T-helper 22 cell (primary cell): ENCODE measurements around the gene GPR61.

Experiments used
- DNase-seq: peaks from one replicate; pipeline ENCODE4 v3.0.0-alpha.2; 2020; ENCODE audit warnings: low read depth

Gene GPR61

DNA sequence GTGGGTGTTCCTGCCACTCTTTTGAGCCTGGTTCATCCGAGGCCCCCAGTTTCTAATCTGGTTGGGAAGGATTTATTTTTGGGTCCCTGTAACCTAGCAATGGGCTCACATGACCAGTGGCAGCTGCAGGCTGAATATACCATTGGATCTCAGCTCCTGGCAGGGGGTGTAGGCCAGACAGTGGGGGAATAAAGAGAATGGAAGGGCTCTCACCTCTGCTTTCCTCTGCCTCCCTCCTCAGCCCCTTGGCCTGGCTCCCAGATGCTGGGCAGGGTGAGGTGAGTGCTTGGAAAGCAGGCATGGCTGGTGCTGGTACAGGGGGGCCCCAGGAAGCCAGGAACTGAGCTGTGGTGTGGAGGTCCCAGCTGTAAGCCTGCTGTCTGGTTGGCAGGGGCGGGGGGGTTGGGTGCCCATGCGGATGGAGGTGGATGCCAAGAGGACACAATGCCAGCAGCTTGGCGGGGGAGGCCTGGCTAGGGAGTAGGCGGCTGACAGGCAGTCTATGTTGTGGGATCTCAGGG is 3.6 kb upstream of the GPR61 start:
- DNase-seq, result no peak

DNA sequence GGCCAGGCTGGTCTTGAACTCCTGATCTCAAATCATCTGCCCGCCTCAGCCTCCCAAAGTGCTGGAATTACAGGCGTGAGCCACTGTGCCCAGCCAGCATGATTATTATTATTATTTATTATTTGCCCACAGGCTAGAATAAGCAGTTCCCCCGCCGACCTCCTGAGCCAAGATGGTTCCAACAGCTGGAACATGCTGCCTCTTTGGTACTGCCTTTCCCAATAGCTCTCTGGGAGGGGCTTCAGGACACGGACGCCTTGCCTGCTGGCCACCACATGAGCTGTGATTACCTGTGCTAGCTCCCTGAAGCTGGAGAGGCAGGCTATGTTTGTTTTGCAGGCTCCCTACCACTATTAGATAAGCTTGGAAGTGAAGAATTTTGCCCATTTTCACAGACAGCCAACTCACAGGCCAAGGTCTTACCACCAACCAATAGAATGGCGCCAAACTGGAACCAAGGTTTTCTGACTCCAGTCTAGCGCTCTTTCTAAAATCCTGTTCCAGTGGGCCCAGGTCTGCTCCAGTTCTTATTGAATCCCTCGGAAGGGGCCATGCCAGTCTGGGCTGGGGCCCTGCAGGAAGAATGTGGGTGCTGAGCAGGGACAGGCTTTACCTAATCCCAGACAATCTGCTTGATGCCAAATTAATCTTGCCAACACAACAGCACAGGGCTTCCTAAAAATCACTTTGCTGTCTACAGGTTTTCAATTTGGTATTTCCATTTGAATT is 2.1 kb upstream of the GPR61 start:
- no peak for DNase-seq

DNA sequence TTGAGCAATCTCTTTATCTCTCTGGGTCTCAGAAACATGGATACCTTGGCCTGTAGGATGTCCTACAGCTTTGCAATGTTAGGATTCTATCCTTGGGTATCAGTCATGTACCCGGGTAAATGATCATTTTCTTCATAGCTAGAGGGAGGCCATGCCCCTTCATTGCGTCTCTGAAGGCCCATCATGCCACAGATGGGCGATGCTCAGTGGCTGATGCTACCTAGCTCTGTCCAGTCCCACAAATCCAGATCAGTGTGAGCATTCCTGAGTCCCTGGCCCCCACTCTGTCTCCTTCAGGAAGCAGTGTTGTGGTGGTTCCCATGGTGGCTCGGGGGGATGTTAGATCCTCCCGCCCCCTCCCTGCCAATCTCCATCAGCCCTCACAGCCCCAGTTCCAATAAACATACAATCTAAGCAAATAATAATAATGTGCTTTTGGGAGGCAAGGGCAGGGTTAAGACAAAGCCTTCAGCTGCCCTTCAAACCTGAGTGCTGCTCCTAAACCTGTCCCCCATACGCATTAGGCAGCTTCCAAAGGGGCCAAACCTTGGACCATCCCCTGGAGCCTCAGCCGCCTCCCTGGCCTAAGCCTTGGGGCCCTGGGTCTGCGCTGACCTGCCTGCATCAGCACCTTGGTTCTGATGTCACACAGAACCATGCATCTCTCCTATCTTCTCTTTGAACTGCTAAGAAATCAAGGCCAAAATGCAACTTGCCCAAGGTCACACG is 681 bp upstream of the GPR61 start:
- no peak for DNase-seq

DNA sequence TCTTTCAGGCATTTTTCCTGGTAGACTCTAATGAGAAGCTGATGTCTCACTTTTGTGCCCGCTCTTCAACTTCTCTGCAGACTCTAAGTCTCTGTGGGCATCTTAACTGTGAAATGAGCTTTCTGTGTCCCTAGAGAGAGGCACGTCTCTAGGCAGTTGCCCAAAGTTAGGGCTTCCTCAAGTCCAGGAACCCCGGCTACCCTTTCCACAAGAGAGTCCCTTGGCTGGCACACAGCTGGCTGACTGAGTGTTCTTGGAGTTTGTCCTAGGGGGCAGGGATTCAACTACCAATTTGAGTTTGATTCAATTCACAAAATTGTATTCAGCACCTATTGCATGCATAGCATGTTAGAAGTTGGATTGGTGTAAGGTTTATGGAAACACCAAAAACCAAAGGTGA is 1.4 kb downstream of the GPR61 start:
- DNase-seq, result no peak

DNA sequence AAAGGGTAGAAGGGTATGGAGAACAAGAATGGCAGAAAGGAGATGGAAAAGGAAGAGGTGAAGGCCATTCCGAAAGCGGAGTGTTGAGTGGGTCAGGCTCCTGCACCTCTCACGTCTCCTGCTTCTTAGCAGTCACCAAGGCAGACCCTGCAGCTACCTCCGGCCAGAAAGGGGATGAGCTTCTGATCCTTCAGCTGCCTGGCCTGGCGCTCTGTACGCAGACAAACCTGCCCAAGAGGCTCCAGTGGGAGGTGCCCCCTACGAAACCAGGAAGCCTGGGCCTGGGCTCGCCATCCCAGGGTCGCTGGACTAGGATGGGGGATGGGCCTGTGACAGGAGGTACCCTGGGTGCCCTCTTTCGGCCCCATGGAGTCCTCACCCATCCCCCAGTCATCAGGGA is 3.0 kb downstream of the GPR61 start:
- no peak for DNase-seq

DNA sequence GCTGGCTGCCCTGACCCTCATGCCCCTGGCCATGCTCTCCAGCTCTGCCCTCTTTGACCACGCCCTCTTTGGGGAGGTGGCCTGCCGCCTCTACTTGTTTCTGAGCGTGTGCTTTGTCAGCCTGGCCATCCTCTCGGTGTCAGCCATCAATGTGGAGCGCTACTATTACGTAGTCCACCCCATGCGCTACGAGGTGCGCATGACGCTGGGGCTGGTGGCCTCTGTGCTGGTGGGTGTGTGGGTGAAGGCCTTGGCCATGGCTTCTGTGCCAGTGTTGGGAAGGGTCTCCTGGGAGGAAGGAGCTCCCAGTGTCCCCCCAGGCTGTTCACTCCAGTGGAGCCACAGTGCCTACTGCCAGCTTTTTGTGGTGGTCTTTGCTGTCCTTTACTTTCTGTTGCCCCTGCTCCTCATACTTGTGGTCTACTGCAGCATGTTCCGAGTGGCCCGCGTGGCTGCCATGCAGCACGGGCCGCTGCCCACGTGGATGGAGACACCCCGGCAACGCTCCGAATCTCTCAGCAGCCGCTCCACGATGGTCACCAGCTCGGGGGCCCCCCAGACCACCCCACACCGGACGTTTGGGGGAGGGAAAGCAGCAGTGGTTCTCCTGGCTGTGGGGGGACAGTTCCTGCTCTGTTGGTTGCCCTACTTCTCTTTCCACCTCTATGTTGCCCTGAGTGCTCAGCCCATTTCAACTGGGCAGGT is 3.8 kb downstream of the GPR61 start:
- DNase-seq, result no peak

DNA sequence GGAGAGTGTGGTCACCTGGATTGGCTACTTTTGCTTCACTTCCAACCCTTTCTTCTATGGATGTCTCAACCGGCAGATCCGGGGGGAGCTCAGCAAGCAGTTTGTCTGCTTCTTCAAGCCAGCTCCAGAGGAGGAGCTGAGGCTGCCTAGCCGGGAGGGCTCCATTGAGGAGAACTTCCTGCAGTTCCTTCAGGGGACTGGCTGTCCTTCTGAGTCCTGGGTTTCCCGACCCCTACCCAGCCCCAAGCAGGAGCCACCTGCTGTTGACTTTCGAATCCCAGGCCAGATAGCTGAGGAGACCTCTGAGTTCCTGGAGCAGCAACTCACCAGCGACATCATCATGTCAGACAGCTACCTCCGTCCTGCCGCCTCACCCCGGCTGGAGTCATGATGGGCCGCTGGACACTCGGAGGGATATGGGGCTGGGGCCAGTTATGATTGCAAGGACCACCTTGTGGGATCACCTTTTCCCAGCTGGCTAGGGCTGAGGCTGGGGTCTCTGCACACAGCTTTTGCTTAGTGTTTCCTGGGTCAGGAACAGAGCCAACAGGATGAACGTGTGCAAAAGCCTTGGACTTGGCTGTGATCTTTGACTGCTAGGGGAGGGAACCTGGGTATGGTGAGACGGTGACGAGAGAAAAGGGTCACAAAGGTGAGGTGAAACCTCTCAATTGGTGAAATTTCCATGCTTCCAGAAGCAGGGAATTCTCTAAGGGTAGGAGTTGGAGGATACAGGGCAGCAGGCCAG is 4.5 kb downstream of the GPR61 start:
- DNase-seq, result no peak

DNA sequence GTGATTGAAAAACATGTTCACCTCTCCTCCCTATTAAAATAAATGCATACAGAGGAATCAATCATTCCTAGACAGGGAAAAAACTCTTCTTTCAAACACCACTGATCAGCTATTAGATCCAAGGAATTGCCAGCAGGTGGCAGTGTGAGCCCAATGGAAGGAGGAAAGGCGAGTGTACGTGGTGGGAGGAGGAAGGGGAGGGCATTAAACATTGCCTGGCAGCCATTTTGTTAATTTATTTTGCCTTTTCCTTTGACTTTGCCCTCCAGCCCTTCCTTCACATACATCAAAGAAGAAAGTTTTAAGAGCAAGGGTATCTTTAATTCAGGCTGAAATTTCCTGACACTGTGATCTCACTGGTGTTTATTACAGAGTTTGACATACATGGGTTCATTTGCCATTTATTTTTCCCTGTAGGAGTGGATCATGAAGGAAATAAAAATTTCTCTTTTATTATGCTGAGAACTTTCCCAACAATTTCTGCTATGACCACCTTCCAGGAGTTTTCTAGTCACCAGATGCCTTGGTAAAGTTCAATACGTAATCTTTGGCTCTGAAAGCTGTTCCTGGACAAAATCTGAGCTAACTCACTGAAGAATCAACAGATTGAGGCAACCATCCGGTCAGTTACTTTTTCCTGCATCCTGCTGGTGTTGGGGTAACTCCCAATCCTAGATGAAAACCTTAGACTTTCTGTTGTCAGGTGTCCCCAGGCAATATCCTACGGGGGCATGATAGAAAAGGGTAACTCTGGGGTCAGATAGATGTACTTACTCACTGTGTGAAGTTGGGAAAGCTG is 6.8 kb downstream of the GPR61 start:
- peak; percentile 74 for DNase-seq

DNA sequence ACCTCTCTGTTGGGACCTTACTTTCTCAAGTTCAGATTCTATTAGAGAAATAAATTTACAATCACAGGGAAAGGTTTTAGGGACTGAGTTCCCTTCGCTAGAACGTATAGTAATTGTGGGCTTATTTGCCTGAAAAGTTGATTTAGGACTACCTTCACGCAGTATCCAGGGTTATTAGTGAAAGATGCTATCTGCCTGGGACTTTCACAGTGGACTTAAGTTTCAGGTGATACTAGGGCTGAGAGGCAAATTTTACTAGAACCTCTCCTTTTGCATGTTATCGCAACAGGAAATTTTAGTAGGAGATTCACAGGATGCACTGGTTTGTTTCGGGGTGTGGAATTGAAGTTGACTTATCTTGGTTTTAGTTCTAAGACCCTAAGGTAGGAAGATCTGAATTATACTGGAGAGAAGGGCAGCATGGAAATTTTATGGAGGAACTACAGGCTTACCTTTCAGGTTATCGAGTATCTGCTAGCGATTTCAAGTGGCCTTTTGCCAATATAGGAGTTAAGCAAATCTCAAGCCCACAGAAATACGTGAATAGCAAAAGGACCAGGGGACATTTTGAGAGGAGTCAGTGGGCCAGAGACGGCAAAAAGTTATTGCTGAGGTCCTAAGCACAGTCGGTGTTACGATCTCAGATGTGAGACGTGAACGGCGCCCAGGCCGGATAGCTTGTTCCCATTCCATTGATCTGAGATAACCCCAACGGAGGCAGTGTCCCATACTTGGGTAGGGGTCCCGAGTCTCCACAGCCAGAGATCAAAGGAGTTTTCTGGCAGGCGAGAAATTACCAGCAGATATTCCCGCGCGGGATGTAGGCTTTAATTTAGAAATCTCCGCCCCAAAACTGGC is 8.0 kb downstream of the GPR61 start:
- DNase-seq, result no peak

DNA sequence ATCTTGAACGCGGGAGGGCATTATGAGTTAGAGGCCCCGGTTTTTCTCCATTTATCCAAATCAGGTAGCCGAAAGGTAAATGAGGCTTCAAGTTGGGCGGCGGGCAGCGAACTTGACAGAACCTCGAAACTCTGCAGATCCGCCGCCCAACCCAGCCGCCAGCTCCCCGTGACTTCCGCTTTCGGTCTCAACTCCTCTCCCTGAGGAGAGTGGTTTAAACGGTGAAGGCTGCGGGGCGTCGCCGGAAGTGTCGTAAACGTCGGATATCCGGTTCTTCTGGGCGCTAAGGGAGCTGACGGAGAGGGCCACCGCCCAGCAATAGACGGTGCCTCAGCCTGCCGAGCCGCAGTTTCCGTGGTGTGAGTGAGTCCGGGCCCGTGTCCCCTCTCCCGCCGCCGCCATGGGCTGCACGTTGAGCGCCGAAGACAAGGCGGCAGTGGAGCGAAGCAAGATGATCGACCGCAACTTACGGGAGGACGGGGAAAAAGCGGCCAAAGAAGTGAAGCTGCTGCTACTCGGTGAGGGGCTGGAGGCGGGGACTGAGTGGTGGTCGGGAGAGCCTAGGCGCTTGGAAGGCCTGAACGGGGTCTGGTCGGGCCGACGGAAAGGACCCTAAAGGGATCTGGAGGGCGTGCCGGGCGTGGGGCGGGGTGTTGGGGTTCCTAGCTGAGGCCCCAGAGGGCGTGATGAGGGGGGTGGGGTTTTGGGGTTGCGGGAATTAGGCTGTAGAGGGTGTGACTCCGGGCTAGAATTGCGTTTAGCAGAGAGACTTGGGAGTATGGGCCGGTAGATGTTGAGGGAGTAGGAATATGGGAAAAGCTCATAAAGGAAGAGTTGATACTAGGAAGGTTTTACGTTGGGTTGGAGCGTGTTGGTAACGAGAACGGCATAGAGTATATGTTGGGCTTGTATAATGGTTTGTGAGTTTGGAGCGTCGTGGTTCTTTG is 8.9 kb downstream of the GPR61 start, which contains the start of gene GNAI3:
Gene GNAI3 (plus strand): TSS at position 295 of the 947 bp plus-strand sequence. CDS start 106 bp downstream, at position 401.
- peak; percentile 94 for DNase-seq

DNA sequence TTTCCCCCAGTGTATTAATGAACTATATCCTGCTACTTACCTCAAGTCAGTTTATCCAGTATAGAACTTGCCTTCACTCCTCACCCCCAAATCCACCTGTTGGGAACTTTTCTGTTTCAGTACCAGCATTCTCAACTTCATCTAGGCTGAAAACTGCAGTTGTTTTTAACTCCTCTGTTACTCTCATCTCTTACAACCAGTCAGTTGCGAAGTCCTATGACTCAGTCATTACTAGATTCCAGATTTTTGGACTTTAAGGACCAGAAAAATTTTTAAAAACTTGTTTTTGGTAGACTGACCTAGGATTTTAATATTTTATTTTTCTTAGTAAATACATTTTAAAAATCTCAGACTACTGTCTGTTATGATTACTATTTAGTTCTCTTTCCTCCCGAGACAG is 16.9 kb downstream of the GPR61 start:
- no peak for DNase-seq

DNA sequence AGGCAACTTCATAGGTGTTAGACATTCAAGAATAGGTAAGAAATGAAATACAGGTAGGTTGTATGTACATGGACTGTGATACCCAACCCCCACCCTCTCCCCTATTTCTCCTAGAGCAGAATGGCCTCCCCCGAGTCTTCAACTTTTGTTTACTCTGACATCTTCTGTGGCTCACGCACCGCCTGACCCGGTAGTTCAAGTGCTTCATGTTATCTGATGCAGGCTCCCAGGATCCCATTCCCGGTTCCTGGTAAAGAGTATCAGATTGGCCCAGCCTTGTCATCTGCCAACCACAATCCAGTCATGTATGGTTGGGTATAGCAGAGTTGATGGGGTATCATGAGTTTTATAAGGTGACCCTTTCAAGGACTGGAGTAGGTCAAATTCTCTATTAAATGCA is 17.8 kb downstream of the GPR61 start:
- no peak for DNase-seq

DNA sequence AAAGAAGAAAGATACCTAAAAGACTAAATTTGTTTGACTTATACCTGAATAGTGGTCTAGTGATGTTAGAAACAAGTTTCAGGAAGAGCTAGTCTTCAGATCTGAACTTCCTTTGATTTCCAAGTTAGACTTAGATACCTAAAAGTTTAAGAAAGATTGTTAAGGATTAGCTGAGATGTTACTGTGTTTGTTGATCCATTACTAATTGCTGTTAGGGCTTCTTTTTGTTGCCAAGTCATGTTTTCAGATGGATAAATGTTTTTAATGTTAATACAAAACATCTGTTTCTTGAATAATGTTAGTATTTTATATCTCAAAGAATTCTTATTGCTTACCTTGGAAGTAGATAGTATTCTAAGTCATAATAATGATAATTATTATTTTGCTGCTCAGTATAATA is 20.3 kb downstream of the GPR61 start:
- DNase-seq, result no peak

DNA sequence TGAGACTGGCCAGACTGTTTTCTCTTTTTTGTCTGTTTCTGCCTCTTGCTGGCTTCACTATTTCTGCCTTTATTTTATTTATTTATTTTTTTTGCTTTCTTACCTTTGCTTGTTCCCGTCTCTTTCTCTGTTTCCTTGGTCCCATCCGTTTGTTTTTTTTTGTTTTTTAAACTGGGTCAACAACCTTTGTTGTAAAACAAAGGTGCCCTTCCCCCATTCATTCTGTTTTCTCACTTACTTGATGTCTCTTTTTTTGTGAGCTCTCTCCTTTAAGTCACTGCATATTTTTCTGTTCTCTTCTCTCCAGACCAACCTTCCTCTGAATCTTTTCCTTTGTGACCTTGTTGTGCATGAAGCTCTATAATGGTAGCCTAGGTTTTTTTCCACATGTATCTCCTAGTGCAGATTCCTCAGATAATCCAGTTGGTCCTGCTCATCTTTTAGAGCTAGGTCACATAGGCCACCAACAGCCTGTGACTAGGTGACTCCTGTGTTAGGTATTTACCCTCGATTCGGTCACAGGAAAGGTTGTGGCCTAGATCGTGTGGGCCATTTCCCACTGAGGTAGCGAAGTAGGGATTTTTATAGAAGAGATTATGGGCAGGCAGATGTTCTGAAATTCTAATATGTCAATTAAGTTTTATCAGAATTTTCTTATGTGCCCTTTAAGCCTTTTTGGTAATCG is 24.7 kb downstream of the GPR61 start:
- no peak for DNase-seq

DNA sequence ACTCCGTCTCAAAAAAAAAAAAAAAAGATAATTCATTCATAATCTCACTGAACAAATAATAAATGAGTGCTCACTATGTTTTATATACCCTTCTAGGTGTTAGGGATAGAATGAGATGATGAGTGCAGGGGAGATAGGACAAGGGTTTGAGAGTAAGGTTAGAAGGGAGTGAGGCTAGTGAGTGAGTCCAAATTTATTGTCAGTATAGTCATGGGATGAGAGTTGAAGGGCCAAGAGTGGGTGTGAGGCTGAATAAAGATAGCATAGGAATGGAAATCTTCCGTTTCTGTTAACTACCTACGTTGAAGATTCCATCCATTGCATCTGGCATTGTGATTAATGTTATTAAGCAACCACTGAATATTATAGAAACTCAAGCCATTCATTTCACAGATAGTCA is 25.6 kb downstream of the GPR61 start:
- no peak for DNase-seq

DNA sequence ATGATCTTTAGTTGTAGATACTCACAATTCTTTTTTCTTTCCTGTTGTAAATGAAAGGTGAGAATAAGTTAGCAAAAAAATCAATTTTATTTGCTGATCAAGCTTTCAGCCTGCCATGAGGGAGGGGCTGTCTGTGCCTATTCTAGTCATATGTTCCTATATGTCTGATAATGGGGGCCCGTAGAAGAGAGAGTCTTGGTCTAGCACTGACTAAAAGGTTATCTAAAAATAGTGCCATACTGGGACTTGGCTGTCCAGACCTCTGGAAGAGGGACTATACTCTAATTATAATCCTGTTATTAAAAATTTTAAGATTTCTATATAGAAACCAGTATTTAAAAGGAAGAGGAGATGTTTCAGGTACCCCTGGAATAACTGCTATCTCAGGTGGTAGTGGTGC is 27.3 kb downstream of the GPR61 start:
- no peak for DNase-seq

DNA sequence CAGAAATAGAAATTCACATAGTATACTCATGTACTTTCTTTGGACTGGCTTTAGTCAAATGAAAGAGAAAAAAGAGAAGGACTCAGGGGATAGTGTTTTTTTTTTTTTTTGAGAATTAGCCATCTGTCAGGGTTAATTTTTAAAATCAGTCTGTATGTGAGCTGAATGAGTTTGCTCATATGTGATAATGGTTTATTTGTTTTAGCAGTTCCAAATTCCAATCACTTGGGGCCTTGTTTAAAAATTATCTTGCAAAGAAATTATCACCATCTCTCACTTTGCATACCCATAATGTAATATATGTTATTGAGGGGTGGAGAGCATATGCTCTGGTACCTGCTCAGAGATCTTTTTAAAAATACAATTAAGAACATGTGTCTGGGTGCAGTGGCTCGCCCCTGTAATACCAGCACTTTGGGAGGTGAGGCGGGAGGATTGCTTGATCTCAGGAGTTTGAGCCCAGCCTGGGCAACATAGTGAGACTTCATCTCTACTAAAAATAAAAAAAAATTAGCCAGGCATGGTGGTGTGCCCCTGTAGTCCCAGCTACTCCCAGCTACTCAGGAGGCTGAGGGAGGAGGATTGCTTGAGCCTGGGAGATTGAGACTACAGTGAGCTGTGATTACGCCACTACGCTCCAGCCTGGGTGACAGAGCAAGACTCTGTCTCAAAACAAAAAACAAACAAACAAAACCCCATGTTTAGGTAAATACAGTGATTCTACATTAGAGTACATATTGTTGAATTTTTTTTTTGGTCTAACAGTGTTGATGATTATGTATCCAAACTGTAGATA is 28.4 kb downstream of the GPR61 start:
- no peak for DNase-seq

DNA sequence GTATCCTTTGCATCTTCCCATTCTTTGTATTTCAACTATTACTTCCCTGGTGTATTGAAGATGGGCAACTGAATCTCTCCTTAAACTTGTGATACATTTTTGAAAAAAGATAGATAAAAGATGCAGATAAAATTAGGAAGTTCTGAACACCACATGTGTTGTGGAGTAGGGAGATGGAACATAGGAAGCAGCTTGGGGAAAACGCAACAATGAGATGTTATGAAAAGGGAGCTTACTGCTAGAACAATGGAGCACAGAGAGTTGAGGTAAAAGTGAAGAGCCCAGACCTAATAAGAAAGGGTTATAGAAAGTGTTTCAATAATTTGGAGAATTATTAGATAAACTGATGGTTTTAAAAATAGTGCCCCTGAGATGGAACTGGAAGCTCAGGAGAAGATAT is 29.7 kb downstream of the GPR61 start:
- no peak for DNase-seq
